HG02885 (cell line): ENCODE results near the gene KDM4C.

ENCODE experiments used
- ATAC-seq: cut with Tn5 transposase; IDR thresholded peaks from one replicate; pipeline ENCODE4 v1.9.1; 2021; ENCODE audit warnings: mild to moderate bottlenecking; ENCODE audit not compliant: unreplicated experiment, poor library complexity

The KDM4C gene

DNA sequence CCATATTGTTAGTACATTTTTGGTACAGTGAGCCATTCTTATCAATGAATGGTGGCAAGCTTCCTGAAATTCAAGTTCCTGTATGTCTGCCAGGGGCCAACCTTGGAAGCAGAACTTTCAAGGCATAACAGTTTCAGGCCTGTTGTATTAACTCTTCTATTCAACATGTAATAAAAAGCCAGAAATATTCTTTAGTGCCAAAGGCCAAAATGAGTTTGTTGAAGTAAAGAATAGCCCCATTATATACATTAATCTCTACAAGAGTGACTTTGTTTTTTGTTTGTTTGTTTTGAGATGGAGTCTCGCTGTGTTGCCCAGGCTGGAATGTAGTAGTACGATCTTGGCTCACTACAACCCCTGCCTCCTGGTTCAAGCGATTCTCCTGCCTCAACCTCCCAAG is 321.3 kb downstream of the KDM4C start:
- ATAC-seq: no peak

- no peak for ATAC-seq
Observed at GRCh38 chr9:7081065-7081600, 323.4 kb downstream of the KDM4C start.

DNA sequence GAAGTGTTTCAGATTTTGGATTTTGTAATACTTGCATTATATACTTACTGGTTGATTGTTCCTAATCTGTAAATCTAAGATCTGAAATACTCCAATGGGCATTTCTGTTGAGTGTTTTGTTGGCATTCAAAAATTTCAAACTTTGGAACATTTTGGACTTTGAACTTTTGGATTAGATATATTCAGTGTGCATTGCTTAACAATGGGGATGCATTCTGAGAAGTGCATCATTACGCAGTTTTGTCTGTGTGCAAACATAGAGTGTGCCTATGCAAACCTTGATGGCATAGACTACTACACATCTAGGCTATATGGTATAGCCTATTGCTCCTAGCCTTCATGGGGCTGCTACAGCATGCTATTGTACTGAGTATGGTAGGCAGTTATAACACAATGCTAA is 325.4 kb downstream of the KDM4C start:
- ATAC-seq: no peak

GRCh38 chr9:7085357-7085756 is 327.6 kb downstream of the KDM4C start:
- no peak for ATAC-seq

- ATAC-seq: no peak
Observed at GRCh38 chr9:7086389-7086788, 328.6 kb downstream of the KDM4C start.

DNA sequence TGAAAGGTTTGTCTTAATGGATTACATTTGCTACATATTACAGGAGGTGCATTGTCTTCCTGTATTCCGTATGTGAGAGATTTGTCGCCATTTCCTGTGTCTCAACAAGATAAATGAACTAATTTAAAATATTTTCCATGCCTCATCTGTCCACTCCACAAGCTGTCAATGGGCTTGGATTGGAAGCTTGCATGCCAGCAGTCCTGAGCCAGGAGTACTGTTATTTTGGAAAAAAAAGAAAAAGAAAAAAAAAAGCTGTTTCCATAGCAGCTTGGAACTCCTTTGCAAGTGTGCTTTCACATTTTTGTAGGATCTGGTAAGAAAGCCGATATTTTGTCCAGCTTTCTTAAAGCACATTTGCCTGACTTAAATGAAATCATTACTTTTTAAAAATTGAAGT is 330.8 kb downstream of the KDM4C start:
- no peak for ATAC-seq

GRCh38 chr9:7089406-7090193 is 331.8 kb downstream of the KDM4C start:
- ATAC-seq: no peak

GRCh38 chr9:7093040-7093439 is 335.3 kb downstream of the KDM4C start:
- ATAC-seq: no peak

DNA sequence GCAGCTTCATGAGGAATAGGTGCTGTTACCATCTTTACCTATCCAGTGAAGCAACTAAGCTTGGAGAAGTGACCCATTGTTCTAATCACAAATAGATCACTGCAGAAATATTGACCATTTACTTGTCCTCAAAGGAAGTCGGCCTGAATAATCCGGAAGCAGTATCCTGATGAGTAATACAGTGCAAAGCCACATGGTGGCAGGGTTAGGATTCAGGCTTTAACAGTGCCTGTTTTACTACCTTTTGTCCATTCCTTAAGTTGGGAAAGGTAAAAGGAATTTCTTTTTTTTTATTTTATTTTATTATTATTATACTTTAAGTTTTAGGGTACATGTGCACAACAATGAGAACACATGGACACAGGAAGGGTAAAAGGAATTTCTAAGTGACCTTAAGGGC is 336.3 kb downstream of the KDM4C start:
- ATAC-seq: no peak

DNA sequence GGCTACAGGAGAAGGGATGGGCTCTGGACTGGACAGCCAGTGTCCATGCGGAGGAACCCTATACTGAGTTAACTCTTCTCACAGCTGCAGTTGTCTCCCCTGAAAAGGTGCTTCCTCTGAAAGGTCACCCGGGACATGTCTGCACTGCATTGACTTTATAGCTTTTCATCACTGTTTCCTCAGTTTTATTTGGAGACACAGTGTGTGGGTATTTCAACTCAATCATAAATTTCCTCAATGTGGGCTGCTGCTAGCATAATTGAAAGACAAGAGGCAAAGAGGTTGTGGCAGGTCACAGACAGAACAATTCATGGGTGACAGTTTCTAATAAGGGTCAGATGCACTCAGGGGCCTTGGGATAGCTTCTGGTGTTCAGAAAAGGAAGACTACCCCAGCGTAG is 336.8 kb downstream of the KDM4C start:
- ATAC-seq: no peak

GRCh38 chr9:7095058-7095457 is 337.3 kb downstream of the KDM4C start:
- peak; percentile 88 for ATAC-seq

DNA sequence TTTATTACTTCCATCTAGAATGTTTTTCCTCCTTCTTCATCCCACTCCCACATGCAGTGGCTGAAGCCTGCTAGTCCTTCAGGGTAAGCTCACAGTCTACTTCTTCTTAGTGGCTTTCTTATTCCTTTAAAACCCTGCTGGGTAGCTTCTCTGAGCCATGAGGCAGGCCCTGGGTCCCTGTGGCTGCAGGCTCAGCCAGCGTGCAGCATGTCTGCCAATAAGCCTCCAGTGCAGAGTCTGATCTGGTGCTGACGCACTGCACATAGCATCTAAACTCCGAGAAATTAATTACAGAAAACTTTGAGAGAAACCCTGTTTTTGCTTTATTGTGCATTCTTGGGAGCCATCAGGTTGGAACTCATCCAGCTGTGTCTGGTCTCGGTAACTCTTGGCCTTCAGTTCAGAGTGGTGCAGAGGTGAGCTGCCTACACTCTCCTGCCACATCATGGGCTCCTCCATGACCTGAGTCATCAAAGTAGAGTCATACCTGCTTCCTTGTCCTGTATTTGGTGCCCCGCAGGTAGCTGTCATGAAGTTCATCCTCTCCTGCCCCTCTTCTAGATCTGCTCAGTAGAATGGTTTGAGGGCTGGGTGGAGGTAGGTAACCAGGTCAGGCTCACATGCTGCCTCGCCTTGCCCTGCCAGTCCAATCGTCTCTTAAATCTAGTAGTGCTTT is 339.4 kb downstream of the KDM4C start:
- ATAC-seq: no peak

DNA sequence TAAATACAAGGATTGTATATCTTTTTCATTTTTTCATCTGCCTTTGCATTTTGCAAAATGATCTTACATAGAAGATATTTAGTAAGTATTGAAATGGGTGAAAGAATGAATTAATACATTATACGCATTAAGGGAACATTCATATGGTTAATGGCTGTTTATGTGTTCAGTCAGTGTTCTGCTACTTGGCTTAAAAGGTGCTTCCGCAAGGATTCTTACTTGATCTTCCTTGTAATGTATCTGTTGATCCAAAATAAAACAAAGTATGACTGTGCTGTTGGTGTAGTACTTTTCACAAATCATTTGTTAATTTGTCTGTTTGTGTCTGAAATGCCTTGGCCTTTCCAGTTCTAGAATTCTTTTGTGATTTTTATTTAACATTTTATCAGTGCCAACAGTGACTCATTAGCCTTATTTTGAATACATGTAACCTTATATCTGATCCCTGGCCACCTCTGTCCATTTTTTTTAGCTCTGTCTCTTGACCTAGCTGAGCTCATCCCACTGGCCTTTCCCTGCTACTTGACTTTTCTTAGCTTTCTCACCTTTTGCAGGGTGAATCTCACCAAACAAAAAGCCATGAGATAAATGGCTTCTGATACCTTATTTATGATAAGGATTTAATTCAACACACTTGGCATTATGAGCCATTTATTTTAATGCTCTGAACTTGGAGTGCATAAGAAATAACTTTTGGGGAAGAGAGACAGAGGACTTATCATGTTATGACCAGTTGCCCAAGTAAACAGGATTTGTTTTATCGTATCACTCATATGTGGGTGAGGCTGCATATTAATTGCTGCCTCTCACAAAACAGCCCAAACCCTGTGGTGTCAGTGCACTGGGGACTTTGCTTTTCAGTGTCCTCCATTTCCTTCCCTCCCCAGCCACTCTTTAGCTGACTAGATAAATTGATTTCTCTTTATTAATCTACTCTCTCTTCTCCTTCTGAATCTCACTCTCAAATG is 340.3 kb downstream of the KDM4C start:
- ATAC-seq: no peak

GRCh38 chr9:7103367-7103766 is 345.6 kb downstream of the KDM4C start:
- ATAC-seq: no peak

- ATAC-seq: no peak
Observed at GRCh38 chr9:7103771-7104170, 346.0 kb downstream of the KDM4C start.

GRCh38 chr9:7104625-7105024 is 346.9 kb downstream of the KDM4C start:
- ATAC-seq: no peak

DNA sequence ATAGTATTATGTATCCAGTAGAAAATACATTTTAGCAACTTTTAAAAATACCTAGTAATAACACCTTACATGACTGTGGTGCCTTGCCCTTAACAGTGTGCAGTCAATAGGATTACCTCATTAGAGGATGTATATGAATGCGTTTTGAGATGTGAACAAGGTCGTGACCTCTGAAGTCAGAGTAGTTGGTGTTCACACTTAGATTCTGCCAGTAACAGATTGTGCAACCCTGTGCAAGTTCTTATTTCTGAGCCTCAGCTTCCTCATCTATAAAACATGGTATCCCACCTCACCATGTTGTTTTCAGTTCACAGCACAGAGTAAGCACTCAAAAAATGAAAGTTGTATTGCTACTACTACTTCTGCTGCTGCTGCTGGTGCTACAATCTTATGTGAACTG is 347.3 kb downstream of the KDM4C start:
- no peak for ATAC-seq

DNA sequence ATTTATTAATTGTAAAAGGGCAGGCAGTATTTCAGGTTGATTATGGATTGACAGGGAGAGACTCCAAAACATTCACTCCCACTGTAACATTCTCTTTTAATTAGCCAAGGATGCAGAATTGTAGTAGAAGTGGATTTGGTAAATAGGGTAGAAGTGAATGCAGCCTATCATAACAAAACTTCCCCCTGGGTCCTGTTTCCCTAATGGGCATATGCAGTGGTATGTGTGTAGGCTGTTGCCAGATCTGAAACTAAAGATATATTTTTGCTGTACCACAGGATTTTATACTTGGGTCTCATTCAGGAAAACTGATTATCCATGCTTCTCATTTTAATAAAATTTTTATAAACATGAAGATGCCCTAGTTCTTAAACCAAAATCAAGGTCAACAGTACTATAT is 351.2 kb downstream of the KDM4C start:
- no peak for ATAC-seq

- no peak for ATAC-seq
Observed at GRCh38 chr9:7111413-7111812, 353.6 kb downstream of the KDM4C start.

- ATAC-seq: no peak
Observed at GRCh38 chr9:7115606-7116005, 357.8 kb downstream of the KDM4C start.
